GM23338 (cell line): Measurements from ENCODE around the gene DCLK2. TPM values are rescaled to one million over a fixed set of nuclear protein-coding genes. Genes with fewer than 3 reads are reported as not detected.

Source experiments
- ATAC-seq: fragments of 200-7000 bp; cut with Tn5 transposase; 3 replicates; pipeline ENCODE4 v1.9.1; 2020
- DNase-seq: peaks from one replicate; pipeline ENCODE4 v3.0.0-alpha.2; 2015; ENCODE audit warnings: low spot score
- H2AFZ ChIP-seq: fragments of 200-600 bp; sonication (generic); 2 replicates; pipeline ENCODE4 v1.8.0; 2016; ENCODE audit warnings: antibody characterized with exemption, mild to moderate bottlenecking, moderate library complexity
- H3F3A ChIP-seq: fragments of 200-600 bp; sonication (generic); replicated peaks from 2 replicates; pipeline ENCODE4 v1.8.0; 2017; ENCODE audit warnings: antibody characterized with exemption, mixed run types, low read depth
- H3K27ac ChIP-seq: fragments of 200-600 bp; sonication (generic); 2 replicates; pipeline ENCODE4 v1.6.1; 2016; ENCODE audit warnings: low read depth
- H3K27me3 ChIP-seq: fragments of 200-600 bp; sonication (generic); 2 replicates; pipeline ENCODE4 v1.8.0; 2016; ENCODE audit warnings: mild to moderate bottlenecking, mixed run types, moderate library complexity; ENCODE audit not compliant: insufficient read depth
- H3K36me3 ChIP-seq: fragments of 200-600 bp; sonication (generic); 2 replicates; pipeline ENCODE4 v1.8.0; 2016; ENCODE audit warnings: mild to moderate bottlenecking; ENCODE audit not compliant: insufficient read depth
- H3K4me1 ChIP-seq: fragments of 200-600 bp; sonication (generic); 2 replicates; pipeline ENCODE4 v1.8.0; 2016; ENCODE audit warnings: mild to moderate bottlenecking, moderate library complexity; ENCODE audit not compliant: insufficient read depth
- H3K4me2 ChIP-seq: fragments of 200-600 bp; sonication (generic); 2 replicates; pipeline ENCODE4 v1.7.1; 2017; ENCODE audit warnings: mixed run types
- H3K4me3 ChIP-seq: fragments of 200-600 bp; sonication (generic); 2 replicates; pipeline ENCODE4 v1.6.1; 2016; ENCODE audit warnings: mixed run types
- H3K79me2 ChIP-seq: fragments of 200-600 bp; sonication (generic); replicated peaks from 2 replicates; pipeline ENCODE4 v1.8.0; 2017; ENCODE audit warnings: mild to moderate bottlenecking; ENCODE audit not compliant: insufficient read depth
- H3K9me2 ChIP-seq: fragments of 200-600 bp; sonication (generic); 2 replicates; pipeline ENCODE4 v1.8.0; 2017; ENCODE audit not compliant: insufficient read depth
- H4K20me1 ChIP-seq: fragments of 200-600 bp; sonication (generic); replicated peaks from 2 replicates; pipeline ENCODE4 v1.8.0; 2017; ENCODE audit warnings: mild to moderate bottlenecking; ENCODE audit not compliant: insufficient read depth
- H3K27ac Mint-ChIP-seq: 2 replicates; pipeline ENCODE4 v1.8.0; 2020; ENCODE audit warnings: inconsistent platforms, mild to moderate bottlenecking, moderate library complexity, mixed read lengths
- H3K27me3 Mint-ChIP-seq: 3 replicates; pipeline ENCODE4 v1.8.0; 2022; ENCODE audit warnings: low read depth, mild to moderate bottlenecking, moderate library complexity, mixed read lengths, inconsistent platforms; ENCODE audit not compliant: insufficient read depth, poor library complexity
- H3K36me3 Mint-ChIP-seq: 3 replicates; pipeline ENCODE4 v1.8.0; 2021; ENCODE audit warnings: low read depth, mild to moderate bottlenecking, inconsistent platforms, moderate library complexity, mixed read lengths
- H3K4me1 Mint-ChIP-seq: 3 replicates; pipeline ENCODE4 v1.8.0; 2020; ENCODE audit warnings: mild to moderate bottlenecking, inconsistent platforms, mixed read lengths
- H3K4me3 Mint-ChIP-seq: 3 replicates; pipeline ENCODE4 v1.8.0; 2021; ENCODE audit warnings: moderate library complexity, mild to moderate bottlenecking, inconsistent platforms, mixed read lengths
- H3K9me3 Mint-ChIP-seq: 3 replicates; pipeline ENCODE4 v1.8.0; 2020; ENCODE audit warnings: moderate library complexity, mild to moderate bottlenecking, inconsistent platforms, mixed read lengths
- EZH2 ChIP-seq: fragments of 200-600 bp; sonication (generic); IDR thresholded peaks from one replicate; pipeline ENCODE4 v1.8.0; 2017; ENCODE audit warnings: antibody characterized with exemption, mild to moderate bottlenecking, low read depth; ENCODE audit not compliant: unreplicated experiment
- POLR2AphosphoS5 ChIP-seq: IDR thresholded peaks from 2 replicates; pipeline ENCODE4 v1.6.1; 2016; ENCODE audit warnings: antibody characterized with exemption, low read depth
- ZNF114 ChIP-seq: fragments of 250-450 bp; sonication (Bioruptor Pico); IDR thresholded peaks from 2 replicates; pipeline ENCODE4 v1.5.0; 2020; ENCODE audit warnings: mild to moderate bottlenecking, moderate library complexity
- polyA plus RNA-seq: library from polyadenylated mRNA; unstranded; fragments of >200 nt; fragmentation: Nextera tagmentation; extraction: Ambion mirVana; gene quantifications from 2 replicates; pipeline ENCODE4 v1.2.1, GENCODE V29; 2016
- total RNA-seq: library from RNA; depleted of rRNA; stranded (reverse); fragments of >200 nt; shearing (Covaris generic); gene quantifications from 2 replicates; pipeline ENCODE4 v1.2.3, GENCODE V29; 2014
- TF ChIP-seq, protein P1 (sequence below): IDR thresholded peaks from 2 replicates; pipeline ENCODE4 v1.6.1; 2016; ENCODE audit warnings: antibody characterized with exemption
- TF ChIP-seq, protein P2 (sequence below): fragments of 250-450 bp; sonication (Bioruptor Pico); IDR thresholded peaks from 2 replicates; pipeline ENCODE4 v1.5.0; 2020; ENCODE audit warnings: mild to moderate bottlenecking, moderate library complexity
- TF ChIP-seq, protein P3 (sequence below), 2 experiments: fragments of 200-600 bp in 1 of 2; sonication (generic) in 1 of 2; conservative IDR thresholded peaks; 2 replicates each; pipeline versions ENCODE4 v1.5.1 to v1.6.1; 2016 to 2017; ENCODE audit warnings: antibody characterized with exemption in 2 of 2, low read depth in 2 of 2, mild to moderate bottlenecking in 2 of 2, moderate library complexity in 1 of 2

The DCLK2 gene
- total and polyA plus RNA-seq, 2 experiments from 2014 or later = 0.49 TPM; not detected in 1

DNA sequence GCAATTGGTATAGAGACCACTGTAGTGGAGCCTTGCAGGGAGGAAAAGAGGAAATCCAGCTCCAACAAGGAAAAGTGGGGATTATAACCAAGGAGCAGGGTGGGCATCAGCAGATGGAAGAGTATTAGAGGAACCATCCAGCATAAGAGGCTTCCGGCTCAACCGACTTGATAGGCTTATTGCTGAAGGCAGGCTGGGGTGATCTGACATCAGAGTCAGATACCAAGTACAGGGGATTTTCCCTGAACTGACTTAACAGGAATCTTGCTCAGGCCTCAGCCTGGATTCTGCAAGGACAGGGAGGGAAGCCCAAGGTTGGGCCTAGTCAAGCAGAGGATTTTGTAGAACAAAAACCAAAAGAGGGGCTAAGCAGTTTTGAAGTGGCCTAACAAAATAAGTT, 129.6 kb downstream of the DCLK2 start:
- H4K20me1 ChIP-seq = no peaks in the 10 kb centered on the region
- Mint-ChIP-seq H3K27ac (no peak overlapping the region), H3K36me3 (no peaks in the 10 kb centered on the region), H3K9me3 (no peaks in the 10 kb centered on the region), H3K27me3 (no peaks in the 10 kb centered on the region), H3K4me1 (no peaks in the 10 kb centered on the region; the same call in 2 of the 3 replicates), H3K4me3 (no peak overlapping the region)
- no peaks in the 10 kb centered on the region for H3K36me3 ChIP-seq
- H3K79me2 ChIP-seq = no peaks in the 10 kb centered on the region
- DNase-seq (no peak), ATAC-seq (no peak)
- H3K27ac ChIP-seq = no peak overlapping the region
- H3F3A ChIP-seq = no peaks in the 10 kb centered on the region
- no peaks in the 10 kb centered on the region for H3K27me3 ChIP-seq
- no peaks in the 10 kb centered on the region for H3K9me2 ChIP-seq
- H3K4me1 ChIP-seq = no peaks in the 10 kb centered on the region
- H2AFZ ChIP-seq = no peak overlapping the region
- TF ChIP-seq, protein P1, sequence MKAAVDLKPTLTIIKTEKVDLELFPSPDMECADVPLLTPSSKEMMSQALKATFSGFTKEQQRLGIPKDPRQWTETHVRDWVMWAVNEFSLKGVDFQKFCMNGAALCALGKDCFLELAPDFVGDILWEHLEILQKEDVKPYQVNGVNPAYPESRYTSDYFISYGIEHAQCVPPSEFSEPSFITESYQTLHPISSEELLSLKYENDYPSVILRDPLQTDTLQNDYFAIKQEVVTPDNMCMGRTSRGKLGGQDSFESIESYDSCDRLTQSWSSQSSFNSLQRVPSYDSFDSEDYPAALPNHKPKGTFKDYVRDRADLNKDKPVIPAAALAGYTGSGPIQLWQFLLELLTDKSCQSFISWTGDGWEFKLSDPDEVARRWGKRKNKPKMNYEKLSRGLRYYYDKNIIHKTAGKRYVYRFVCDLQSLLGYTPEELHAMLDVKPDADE = no peak
- TF ChIP-seq, protein P2, sequence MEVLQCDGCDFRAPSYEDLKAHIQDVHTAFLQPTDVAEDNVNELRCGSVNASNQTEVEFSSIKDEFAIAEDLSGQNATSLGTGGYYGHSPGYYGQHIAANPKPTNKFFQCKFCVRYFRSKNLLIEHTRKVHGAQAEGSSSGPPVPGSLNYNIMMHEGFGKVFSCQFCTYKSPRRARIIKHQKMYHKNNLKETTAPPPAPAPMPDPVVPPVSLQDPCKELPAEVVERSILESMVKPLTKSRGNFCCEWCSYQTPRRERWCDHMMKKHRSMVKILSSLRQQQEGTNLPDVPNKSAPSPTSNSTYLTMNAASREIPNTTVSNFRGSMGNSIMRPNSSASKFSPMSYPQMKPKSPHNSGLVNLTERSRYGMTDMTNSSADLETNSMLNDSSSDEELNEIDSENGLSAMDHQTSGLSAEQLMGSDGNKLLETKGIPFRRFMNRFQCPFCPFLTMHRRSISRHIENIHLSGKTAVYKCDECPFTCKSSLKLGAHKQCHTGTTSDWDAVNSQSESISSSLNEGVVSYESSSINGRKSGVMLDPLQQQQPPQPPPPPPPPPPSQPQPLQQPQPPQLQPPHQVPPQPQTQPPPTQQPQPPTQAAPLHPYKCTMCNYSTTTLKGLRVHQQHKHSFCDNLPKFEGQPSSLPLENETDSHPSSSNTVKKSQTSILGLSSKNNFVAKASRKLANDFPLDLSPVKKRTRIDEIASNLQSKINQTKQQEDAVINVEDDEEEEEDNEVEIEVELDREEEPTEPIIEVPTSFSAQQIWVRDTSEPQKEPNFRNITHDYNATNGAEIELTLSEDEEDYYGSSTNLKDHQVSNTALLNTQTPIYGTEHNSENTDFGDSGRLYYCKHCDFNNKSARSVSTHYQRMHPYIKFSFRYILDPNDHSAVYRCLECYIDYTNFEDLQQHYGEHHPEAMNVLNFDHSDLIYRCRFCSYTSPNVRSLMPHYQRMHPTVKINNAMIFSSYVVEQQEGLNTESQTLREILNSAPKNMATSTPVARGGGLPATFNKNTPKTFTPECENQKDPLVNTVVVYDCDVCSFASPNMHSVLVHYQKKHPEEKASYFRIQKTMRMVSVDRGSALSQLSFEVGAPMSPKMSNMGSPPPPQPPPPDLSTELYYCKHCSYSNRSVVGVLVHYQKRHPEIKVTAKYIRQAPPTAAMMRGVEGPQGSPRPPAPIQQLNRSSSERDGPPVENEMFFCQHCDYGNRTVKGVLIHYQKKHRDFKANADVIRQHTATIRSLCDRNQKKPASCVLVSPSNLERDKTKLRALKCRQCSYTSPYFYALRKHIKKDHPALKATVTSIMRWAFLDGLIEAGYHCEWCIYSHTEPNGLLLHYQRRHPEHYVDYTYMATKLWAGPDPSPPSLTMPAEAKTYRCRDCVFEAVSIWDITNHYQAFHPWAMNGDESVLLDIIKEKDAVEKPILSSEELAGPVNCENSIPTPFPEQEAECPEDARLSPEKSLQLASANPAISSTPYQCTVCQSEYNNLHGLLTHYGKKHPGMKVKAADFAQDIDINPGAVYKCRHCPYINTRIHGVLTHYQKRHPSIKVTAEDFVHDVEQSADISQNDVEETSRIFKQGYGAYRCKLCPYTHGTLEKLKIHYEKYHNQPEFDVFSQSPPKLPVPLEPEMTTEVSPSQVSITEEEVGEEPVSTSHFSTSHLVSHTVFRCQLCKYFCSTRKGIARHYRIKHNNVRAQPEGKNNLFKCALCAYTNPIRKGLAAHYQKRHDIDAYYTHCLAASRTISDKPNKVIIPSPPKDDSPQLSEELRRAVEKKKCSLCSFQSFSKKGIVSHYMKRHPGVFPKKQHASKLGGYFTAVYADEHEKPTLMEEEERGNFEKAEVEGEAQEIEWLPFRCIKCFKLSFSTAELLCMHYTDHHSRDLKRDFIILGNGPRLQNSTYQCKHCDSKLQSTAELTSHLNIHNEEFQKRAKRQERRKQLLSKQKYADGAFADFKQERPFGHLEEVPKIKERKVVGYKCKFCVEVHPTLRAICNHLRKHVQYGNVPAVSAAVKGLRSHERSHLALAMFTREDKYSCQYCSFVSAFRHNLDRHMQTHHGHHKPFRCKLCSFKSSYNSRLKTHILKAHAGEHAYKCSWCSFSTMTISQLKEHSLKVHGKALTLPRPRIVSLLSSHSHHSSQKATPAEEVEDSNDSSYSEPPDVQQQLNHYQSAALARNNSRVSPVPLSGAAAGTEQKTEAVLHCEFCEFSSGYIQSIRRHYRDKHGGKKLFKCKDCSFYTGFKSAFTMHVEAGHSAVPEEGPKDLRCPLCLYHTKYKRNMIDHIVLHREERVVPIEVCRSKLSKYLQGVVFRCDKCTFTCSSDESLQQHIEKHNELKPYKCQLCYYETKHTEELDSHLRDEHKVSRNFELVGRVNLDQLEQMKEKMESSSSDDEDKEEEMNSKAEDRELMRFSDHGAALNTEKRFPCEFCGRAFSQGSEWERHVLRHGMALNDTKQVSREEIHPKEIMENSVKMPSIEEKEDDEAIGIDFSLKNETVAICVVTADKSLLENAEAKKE (CRISPR knock-in tag) = no peak
- no peak for TF ChIP-seq POLR2AphosphoS5
- TF ChIP-seq EZH2 = no peak
- no peak for TF ChIP-seq ZNF114
- TF ChIP-seq, protein P3, sequence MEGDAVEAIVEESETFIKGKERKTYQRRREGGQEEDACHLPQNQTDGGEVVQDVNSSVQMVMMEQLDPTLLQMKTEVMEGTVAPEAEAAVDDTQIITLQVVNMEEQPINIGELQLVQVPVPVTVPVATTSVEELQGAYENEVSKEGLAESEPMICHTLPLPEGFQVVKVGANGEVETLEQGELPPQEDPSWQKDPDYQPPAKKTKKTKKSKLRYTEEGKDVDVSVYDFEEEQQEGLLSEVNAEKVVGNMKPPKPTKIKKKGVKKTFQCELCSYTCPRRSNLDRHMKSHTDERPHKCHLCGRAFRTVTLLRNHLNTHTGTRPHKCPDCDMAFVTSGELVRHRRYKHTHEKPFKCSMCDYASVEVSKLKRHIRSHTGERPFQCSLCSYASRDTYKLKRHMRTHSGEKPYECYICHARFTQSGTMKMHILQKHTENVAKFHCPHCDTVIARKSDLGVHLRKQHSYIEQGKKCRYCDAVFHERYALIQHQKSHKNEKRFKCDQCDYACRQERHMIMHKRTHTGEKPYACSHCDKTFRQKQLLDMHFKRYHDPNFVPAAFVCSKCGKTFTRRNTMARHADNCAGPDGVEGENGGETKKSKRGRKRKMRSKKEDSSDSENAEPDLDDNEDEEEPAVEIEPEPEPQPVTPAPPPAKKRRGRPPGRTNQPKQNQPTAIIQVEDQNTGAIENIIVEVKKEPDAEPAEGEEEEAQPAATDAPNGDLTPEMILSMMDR (conservative IDR thresholded peaks at IDR 0.05; ENCODE audit: low read depth in 2 of 2) = no peak
- H3K4me3 ChIP-seq = no peak overlapping the region
- no peak overlapping the region for H3K4me2 ChIP-seq
